Measurements from ENCODE around the gene BCDIN3D. TPM values are rescaled to one million over a fixed set of nuclear protein-coding genes. Genes with fewer than 3 reads are reported as not detected.

The BCDIN3D gene
- total and polyA plus RNA-seq, 9 donors: 2.8 to 5.9 (median 4.7) TPM

DNA sequence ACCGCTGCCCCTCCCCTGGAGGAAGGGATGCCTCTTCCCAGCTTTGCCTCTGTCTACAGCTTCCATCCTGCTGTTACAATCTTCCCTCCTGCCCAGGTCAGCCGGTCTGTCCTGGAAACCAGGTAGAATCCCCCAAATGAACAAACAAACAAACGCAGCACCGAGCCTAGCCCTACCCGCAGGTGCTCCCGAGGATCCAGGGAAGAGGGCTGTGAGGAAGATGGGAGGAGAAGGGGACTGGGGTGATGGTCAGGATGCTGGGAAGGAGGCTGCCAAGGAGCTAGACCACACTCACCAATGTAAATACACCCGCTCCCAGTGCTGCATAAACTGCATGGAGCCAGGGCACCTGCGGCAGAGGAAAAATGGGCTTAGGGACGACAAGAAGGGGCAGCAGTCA lies 44.2 kb upstream of the BCDIN3D start:
- H3K27ac ChIP-seq: no peak overlapping the region
- no peaks in the 10 kb centered on the region for H3K27me3 ChIP-seq
- peak in 1 of 5 donors; percentile 15 for DNase-seq
- H3K36me3 ChIP-seq: no peaks in the 10 kb centered on the region
- no peak overlapping the region for H3K4me3 ChIP-seq
- intact Hi-C loops (cut with DNase I): no loop called here
- 82 to 90% (median 88%) methylated on average over 9 of the region's 9 CpGs for WGBS, 3 donors
- TF ChIP-seq EP300 (IDR thresholded peaks at IDR 0.05) (no peak), POLR2A (IDR thresholded peaks at IDR 0.05) (no peak)
- TF ChIP-seq, protein P1, sequence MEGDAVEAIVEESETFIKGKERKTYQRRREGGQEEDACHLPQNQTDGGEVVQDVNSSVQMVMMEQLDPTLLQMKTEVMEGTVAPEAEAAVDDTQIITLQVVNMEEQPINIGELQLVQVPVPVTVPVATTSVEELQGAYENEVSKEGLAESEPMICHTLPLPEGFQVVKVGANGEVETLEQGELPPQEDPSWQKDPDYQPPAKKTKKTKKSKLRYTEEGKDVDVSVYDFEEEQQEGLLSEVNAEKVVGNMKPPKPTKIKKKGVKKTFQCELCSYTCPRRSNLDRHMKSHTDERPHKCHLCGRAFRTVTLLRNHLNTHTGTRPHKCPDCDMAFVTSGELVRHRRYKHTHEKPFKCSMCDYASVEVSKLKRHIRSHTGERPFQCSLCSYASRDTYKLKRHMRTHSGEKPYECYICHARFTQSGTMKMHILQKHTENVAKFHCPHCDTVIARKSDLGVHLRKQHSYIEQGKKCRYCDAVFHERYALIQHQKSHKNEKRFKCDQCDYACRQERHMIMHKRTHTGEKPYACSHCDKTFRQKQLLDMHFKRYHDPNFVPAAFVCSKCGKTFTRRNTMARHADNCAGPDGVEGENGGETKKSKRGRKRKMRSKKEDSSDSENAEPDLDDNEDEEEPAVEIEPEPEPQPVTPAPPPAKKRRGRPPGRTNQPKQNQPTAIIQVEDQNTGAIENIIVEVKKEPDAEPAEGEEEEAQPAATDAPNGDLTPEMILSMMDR (IDR thresholded peaks at IDR 0.05): no peak
- H3K4me1 ChIP-seq (ENCODE audit: insufficient read depth): no peaks in the 10 kb centered on the region
- H3K9me3 ChIP-seq: no peaks in the 10 kb centered on the region

DNA sequence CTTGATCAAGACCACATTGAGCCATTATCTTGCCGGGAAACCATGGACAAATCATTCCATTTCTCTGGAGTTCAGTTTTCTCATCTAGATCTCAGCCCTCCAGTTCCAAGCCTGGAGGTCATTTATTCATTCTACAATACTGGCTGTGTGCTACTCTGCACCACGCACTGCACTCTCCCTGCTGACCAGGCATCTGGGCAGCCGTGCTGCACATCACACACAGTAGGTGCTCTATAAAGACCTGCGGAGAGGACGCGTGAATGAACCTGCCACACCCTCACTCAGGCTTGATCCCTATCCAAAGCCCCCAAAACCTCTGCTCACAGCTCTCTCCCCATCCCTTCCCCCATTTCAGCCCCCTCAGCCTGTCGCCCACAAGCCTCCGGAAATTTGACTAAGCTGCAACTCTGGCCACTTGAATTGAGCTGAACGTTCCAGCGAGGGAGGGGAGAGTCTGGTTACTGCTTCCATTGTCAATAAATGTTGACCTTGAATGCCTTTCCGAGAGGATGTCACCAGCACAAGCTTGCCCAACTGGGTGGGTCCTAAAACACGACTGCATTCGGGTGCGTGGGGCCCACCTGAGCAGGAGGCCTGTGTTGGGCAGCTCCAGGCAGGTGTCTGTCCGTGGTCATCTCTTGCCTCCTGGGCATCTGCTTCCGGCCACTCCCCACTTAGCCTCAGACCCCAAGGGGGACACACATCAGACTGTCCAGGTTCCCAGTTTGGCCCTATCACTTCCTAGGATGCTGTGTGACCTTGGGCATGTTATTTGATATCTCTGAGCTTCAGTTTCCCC lies 43.0 kb upstream of the BCDIN3D start:
- 52 to 60% (median 59%) methylated on average over 16 of the region's 16 CpGs for WGBS, 3 donors
- H3K9me3 ChIP-seq: no peaks in the 10 kb centered on the region
- no peaks in the 10 kb centered on the region for H3K36me3 ChIP-seq
- intact Hi-C loops (cut with DNase I): no loop called here
- H3K27ac ChIP-seq: no peak overlapping the region
- no peaks in the 10 kb centered on the region for H3K27me3 ChIP-seq
- DNase-seq: peak in 1 of 5 donors; percentile 19
- no peaks in the 10 kb centered on the region for H3K4me1 ChIP-seq (ENCODE audit: insufficient read depth)
- H3K4me3 ChIP-seq: no peak overlapping the region
- TF ChIP-seq, protein P1 (IDR thresholded peaks at IDR 0.05): no peak
- TF ChIP-seq POLR2A (IDR thresholded peaks at IDR 0.05) (no peak), EP300 (IDR thresholded peaks at IDR 0.05) (no peak)

DNA sequence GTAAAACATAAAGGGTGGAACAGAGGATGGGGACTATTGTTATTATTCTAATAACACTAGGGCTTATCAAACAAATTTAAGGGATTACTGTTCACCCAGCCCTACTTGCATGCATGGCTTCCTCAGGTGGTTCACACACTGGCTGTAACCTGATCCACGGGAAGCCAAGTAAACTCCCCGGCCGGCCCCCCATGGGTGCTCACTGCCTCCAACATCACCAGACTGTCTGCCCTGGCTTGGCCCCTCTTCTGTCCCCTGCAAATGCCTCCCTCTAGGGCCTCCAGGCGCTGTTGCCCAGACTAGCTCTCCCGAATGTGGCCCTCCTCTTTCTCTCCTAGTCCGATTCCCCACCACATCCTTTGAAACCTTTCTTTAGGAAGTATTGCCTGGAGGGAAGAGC lies 42.2 kb upstream of the BCDIN3D start:
- peak in 1 of 5 donors; percentile 24 for DNase-seq
- Histone ChIP-seq H3K27me3 (no peaks in the 10 kb centered on the region), H3K9me3 (no peaks in the 10 kb centered on the region), H3K36me3 (no peaks in the 10 kb centered on the region), H3K4me1 (ENCODE audit: insufficient read depth) (no peaks in the 10 kb centered on the region), H3K27ac (no peak overlapping the region), H3K4me3 (no peak overlapping the region)
- intact Hi-C loops (cut with DNase I): no loop called here
- TF ChIP-seq, protein P1 (IDR thresholded peaks at IDR 0.05): no peak
- TF ChIP-seq EP300 (IDR thresholded peaks at IDR 0.05) (no peak), POLR2A (IDR thresholded peaks at IDR 0.05) (no peak)
- WGBS, 3 donors: 83 to 87% (median 86%) methylated on average over 6 of the region's 6 CpGs

DNA sequence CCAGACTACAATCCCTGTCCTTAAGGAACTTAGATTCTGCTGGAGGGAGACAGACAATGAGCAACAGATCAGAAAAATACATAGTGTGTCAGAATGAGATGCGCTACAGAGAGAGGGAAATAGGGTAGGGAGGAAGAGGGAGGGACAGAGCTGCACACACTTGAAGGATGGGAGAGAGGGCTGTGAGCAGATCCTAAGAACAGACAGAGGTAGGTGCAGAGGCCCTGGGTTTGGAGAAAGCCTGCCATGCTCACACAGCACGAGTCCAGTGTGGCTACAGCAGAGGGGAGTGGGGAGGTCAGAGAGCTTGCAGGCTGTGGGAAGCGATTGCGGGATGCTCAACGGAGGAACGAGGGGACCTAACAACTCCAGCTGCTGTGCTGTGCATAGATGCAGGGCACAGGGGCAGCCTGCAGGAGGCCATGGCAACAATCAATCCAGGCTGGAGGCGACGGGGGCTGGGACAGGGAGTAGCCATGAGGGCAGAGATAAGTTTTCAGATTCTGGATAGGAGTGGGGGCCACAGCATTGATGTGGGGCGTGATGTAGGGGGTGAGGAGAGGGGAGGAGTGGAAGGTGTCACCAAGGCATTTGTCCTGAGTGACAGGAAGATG lies 40.1 kb upstream of the BCDIN3D start:
- TF ChIP-seq POLR2A (IDR thresholded peaks at IDR 0.05): no peak
- TF ChIP-seq, protein P1 (IDR thresholded peaks at IDR 0.05): no peak
- Histone ChIP-seq H3K9me3 (no peaks in the 10 kb centered on the region), H3K36me3 (no peaks in the 10 kb centered on the region), H3K4me1 (ENCODE audit: insufficient read depth) (no peaks in the 10 kb centered on the region), H3K27ac (no peak overlapping the region), H3K4me3 (no peak overlapping the region), H3K27me3 (no peaks in the 10 kb centered on the region)
- intact Hi-C loops (cut with DNase I): no loop called here
- 84 to 89% (median 89%) methylated on average over 9 of the region's 9 CpGs for WGBS, 3 donors
- peak in 2 of 5 donors; percentile 3 to 23 for DNase-seq
